Measurements from ENCODE around the gene KAZN. TPM values are rescaled to one million over a fixed set of nuclear protein-coding genes. Genes with fewer than 3 reads are reported as not detected.

Gene KAZN
- total and polyA plus RNA-seq, 2 of the 8 experiments (the other 6 are each of a cell fraction or from before 2014, with no cell fraction given): 3.7 to 11.8 TPM

DNA sequence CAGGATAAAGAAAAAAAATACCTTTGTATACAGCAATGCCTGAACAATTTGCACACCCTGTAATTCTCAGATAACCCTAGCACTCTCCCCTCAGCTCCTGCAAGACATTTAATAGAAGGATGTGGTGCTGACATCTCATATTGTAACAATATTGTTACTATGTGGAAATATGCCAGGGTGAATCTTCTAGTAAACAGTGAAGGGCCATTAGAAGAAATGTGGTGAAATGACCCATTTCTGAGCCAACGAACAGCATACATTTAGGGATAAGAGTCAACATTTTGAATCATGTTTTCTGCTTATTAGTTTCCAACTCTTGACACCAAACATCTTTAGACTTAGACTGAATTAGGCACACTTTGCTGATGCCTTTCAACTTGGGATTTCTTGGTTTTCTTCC, 188.2 kb downstream of the KAZN start:
- Histone ChIP-seq H3K18ac (ENCODE audit: extremely low read depth, low read length) (no peak overlapping the region), H2BK20ac (ENCODE audit: low read length) (no peak overlapping the region), H4K20me1 (replicated peaks in 1 of 2; ENCODE audit: control insufficient read depth in 1 of 2, insufficient read depth in 2 of 2, low read length in 2 of 2) (no peaks in the 10 kb centered on the region), H2BK15ac (ENCODE audit: low read length) (no peak overlapping the region), H3K79me2 (ENCODE audit: control insufficient read depth in 1 of 2, insufficient read depth in 2 of 2, low read length in 2 of 2) (no peaks in the 10 kb centered on the region), H2AK5ac (ENCODE audit: low read depth, low read length) (no peak overlapping the region), H4K91ac (replicated peaks; ENCODE audit: insufficient read length, low read length) (no peak overlapping the region), H4K8ac (ENCODE audit: extremely low read depth, insufficient read depth, low read length) (no peak overlapping the region), H2BK120ac (replicated peaks; ENCODE audit: low read depth, low read length) (no peak overlapping the region), H3K4me1 (replicated peaks in 1 of 4; ENCODE audit: control insufficient read depth in 3 of 4, insufficient read depth in 4 of 4, low read length in 3 of 4) (peaks cover 3 to 11% (median 6%) of the 10 kb centered on the region in 4 experiments; a peak in 6 of 7 replicates), H3K27ac (ENCODE audit: low read depth, low read length) (no peak overlapping the region), H3K4ac (replicated peaks; ENCODE audit: insufficient read length, low read depth, low read length) (no peak overlapping the region), H3K9me3 (ENCODE audit: insufficient read depth in 2 of 2, low read depth in 1 of 2, low read length in 1 of 2) (no peaks in the 10 kb centered on the region), H4K5ac (ENCODE audit: insufficient read length, low read depth, low read length) (no peak overlapping the region), H2BK12ac (ENCODE audit: low read depth, low read length) (no peak overlapping the region), H3K36me3 (ENCODE audit: control insufficient read depth in 2 of 4, insufficient read depth in 4 of 4, low read length in 3 of 4) (no peaks in the 10 kb centered on the region), H3K9ac (replicated peaks in 1 of 4; ENCODE audit: extremely low read depth in 1 of 4, low read depth in 3 of 4, low read length in 3 of 4) (no peak overlapping the region), H3K56ac (replicated peaks; ENCODE audit: insufficient read length, low read depth, low read length) (no peak overlapping the region), H3K23me2 (ENCODE audit: low read depth, low read length) (no peaks in the 10 kb centered on the region), H2AFZ (ENCODE audit: low read length) (no peak overlapping the region), H2BK5ac (ENCODE audit: low read depth, low read length) (no peak overlapping the region), H3K14ac (ENCODE audit: insufficient read length) (no peak overlapping the region), H3K79me1 (ENCODE audit: low read depth, low read length) (no peaks in the 10 kb centered on the region; the same call in 1 of the 2 replicates), H3K27me3 (replicated peaks in 1 of 4; ENCODE audit: control insufficient read depth in 3 of 4, extremely low read depth in 1 of 4, insufficient read depth in 3 of 4, low read length in 3 of 4) (no peaks in the 10 kb centered on the region), H3K4me3 (ENCODE audit: extremely low read depth in 1 of 4, insufficient read depth in 2 of 4, low read depth in 3 of 4, low read length in 4 of 4) (no peak overlapping the region), H3K23ac (ENCODE audit: insufficient read length) (no peak overlapping the region), H3K4me2 (ENCODE audit: insufficient read depth in 1 of 2, low read depth in 2 of 2, low read length in 2 of 2) (no peak overlapping the region)
- DNase-seq (ENCODE audit: low read depth in 1 of 2, low spot score in 2 of 2) (no peak), FAIRE-seq (no peak)
- TF ChIP-seq GTF2F1 (IDR thresholded peaks at IDR 0.05; ENCODE audit: borderline replicate concordance, low read depth, low read length) (no peak), CBX5 (IDR thresholded peaks at IDR 0.05; ENCODE audit: low read depth, low read length) (no peak)
- TF ChIP-seq, protein P1, sequence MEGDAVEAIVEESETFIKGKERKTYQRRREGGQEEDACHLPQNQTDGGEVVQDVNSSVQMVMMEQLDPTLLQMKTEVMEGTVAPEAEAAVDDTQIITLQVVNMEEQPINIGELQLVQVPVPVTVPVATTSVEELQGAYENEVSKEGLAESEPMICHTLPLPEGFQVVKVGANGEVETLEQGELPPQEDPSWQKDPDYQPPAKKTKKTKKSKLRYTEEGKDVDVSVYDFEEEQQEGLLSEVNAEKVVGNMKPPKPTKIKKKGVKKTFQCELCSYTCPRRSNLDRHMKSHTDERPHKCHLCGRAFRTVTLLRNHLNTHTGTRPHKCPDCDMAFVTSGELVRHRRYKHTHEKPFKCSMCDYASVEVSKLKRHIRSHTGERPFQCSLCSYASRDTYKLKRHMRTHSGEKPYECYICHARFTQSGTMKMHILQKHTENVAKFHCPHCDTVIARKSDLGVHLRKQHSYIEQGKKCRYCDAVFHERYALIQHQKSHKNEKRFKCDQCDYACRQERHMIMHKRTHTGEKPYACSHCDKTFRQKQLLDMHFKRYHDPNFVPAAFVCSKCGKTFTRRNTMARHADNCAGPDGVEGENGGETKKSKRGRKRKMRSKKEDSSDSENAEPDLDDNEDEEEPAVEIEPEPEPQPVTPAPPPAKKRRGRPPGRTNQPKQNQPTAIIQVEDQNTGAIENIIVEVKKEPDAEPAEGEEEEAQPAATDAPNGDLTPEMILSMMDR (IDR thresholded peaks at IDR 0.05; ENCODE audit: control extremely low read depth in 1 of 3, insufficient read depth in 1 of 3, low read depth in 1 of 3, low read length in 3 of 3): no peak
- WGBS, 2 experiments (ENCODE audit: extremely low coverage in 1 of 2, insufficient coverage in 1 of 2, insufficient read length in 1 of 2, insufficient replicate concordance in 2 of 2, low coverage in 1 of 2, low lambda C conversion rate in 2 of 2, missing lambda C conversion rate in 1 of 2): 84% methylated on average over 1 of the region's 1 CpG; no CpG with 5 or more reads in 1 of the 2 experiments
- ChIA-PET CTCF (ENCODE audit: partially characterized antibody) (interaction anchor here (0.6 to 3.3 kb wide), 16 partner anchors 10 to 283 kb away, joined by 3 to 23 read pairs (median 4); partner anchors contain the start of gene KAZN), POLR2A (ENCODE audit: partially characterized antibody) (no interaction called here)
